MM.1S (cell line): ENCODE results near the gene MBOAT2.

Experiments
- EZH2phosphoT487 ChIP-seq: fragments of 300-600 bp; sonication (generic); IDR thresholded peaks from 2 replicates; pipeline ENCODE4 v1.6.1; 2018; ENCODE audit warnings: antibody characterized with exemption, low read length
- TF ChIP-seq, protein P1 (sequence below): fragments of 300-600 bp; sonication (generic); IDR thresholded peaks from 2 replicates; pipeline ENCODE4 v1.5.1; 2016; ENCODE audit warnings: antibody characterized with exemption, low read length, mixed read lengths

DNA sequence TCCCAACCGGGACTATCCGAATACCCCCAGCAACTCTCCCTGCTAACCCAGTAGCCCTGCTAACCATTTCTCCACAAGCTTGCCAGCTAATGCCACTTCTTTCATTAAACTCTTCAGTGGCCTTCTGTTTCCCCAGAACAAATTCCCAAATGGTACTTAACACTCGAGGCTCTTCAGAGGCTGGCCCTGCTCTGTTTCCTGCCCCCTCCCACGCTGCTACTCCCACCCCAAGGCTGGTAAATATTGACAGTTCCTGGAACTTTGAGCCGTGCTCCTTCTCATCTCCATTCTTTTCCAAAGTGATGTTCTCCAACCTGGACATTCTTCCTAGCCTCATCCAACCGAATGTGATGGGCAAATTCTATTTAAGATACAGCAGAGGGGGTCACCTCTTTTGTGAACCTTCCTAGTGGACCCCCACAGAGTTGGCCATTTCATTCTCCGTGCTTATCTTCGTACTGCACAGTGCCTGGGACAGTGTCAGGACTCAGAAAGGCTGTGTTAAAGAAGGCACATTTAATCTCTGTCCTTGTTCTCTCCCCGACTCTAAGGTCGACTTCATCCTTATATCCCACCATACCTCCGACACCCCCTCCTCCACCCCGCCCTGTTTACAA is 162.9 kb downstream of the MBOAT2 start:
- no peak for TF ChIP-seq EZH2phosphoT487
- TF ChIP-seq, protein P1, sequence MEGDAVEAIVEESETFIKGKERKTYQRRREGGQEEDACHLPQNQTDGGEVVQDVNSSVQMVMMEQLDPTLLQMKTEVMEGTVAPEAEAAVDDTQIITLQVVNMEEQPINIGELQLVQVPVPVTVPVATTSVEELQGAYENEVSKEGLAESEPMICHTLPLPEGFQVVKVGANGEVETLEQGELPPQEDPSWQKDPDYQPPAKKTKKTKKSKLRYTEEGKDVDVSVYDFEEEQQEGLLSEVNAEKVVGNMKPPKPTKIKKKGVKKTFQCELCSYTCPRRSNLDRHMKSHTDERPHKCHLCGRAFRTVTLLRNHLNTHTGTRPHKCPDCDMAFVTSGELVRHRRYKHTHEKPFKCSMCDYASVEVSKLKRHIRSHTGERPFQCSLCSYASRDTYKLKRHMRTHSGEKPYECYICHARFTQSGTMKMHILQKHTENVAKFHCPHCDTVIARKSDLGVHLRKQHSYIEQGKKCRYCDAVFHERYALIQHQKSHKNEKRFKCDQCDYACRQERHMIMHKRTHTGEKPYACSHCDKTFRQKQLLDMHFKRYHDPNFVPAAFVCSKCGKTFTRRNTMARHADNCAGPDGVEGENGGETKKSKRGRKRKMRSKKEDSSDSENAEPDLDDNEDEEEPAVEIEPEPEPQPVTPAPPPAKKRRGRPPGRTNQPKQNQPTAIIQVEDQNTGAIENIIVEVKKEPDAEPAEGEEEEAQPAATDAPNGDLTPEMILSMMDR: no peak
